Frontal cortex (tissue), 4 donors: ENCODE data around the gene ACOT11. TPM values are rescaled to one million over a fixed set of nuclear protein-coding genes. Genes with fewer than 3 reads are reported as not detected.
A peak's percentile ranks its signal among the peaks of the same experiment; 100 is the strongest.

Source experiments
- DNase-seq, 2 donors: peaks; one replicate each; pipeline ENCODE4 v3.0.0; 2012; ENCODE audit warnings: low spot score in 2 of 2
- FAIRE-seq: peaks from 2 replicates; lab custom pipeline; 2012; peaks lifted over from hg19 to GRCh38; lab: Jason Lieb, UNC
- total RNA-seq: library from RNA; depleted of rRNA; stranded (reverse); fragments of >200 nt; gene quantifications from one replicate; pipeline ENCODE4 v1.2.3, GENCODE V29; 2014
- donor health status: control.
- donor health status: control.
- donor health status: control.

The ACOT11 gene
- total RNA-seq, 1 donor from 2014 or later, result 1.2 TPM

- FAIRE-seq, result no peak
- DNase-seq, result no peak
Observed at GRCh38 chr1:54582566-54583306, 34.7 kb downstream of the ACOT11 start.

DNA sequence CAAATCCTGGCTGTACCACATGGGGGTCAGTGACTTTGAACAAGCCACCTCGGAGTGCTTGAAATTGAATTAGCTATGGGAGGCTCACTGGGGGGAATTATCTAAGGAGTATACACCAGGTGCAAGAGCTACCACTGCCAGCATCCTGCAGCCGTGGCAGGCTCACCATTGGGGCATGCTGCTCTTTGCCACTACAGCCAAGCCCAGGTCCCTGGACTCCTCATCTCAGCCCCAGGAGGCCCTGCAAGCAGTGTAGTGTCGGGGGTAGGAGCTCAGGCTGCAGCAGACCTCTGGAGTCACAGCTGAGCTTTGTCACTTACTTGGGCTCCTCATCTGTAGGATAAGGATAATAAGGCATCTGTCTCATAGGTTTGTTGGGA lies 35.3 kb downstream of the ACOT11 start:
- no peak for FAIRE-seq
- no peak for DNase-seq

- FAIRE-seq, result no peak
- DNase-seq, result peak in 1 of 2 donors; percentile 39
Observed at GRCh38 chr1:54583871-54584270, 35.8 kb downstream of the ACOT11 start.

GRCh38 chr1:54584575-54584974 lies 36.5 kb downstream of the ACOT11 start:
- FAIRE-seq (no peak), DNase-seq (no peak)

GRCh38 chr1:54585181-54586066 lies 37.4 kb downstream of the ACOT11 start:
- DNase-seq (no peak), FAIRE-seq (no peak)

DNA sequence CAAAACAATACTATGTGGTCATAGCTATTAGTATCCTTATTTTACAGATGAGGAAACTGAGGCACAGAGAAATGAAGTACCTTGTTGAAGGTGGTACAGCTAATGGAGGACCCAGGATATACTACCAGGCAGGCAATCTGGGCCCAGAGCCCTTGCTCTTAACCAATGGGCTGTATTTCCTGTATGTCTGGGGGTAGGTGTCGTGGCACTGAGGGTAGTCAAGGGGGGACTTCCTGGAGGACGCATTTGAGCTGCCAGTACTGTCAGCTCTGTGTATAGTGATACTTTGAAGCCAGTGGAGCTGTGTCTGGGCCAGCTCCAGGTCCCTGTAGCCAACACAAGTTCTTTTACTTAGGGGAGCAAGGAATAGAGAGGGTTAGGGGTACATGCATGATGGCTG lies 40.3 kb downstream of the ACOT11 start:
- no peak for DNase-seq
- no peak for FAIRE-seq

DNA sequence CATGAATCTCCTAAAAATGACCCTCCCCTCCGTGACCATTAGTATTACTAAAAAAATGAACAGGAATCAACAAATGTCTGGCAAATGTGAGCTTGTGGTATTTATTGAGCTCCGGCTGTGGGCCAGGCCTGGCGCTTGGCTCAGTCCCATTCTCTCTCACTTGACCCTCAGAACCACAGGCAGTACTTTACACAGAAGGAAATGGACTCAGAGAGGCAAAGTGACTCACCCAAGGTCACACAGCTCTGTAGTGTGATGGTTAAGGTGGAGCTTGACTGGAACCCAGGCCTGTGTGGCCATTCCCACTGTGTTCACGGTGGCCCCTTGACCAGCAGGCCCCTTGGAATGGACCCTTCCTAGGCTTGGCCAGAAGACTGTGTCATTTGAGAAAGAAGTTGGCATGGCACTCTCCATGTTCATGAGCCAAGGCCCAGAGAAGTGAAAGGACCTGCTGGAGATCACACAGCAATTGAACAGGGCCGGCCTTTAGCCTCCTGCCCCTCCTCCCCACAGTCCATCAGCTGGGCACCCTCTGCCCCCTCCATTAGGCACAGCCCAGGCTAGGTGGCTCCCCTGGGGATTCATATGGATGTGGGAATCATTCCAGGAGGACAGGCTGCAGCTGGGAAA lies 43.2 kb downstream of the ACOT11 start:
- no peak for DNase-seq
- FAIRE-seq, result no peak

DNA sequence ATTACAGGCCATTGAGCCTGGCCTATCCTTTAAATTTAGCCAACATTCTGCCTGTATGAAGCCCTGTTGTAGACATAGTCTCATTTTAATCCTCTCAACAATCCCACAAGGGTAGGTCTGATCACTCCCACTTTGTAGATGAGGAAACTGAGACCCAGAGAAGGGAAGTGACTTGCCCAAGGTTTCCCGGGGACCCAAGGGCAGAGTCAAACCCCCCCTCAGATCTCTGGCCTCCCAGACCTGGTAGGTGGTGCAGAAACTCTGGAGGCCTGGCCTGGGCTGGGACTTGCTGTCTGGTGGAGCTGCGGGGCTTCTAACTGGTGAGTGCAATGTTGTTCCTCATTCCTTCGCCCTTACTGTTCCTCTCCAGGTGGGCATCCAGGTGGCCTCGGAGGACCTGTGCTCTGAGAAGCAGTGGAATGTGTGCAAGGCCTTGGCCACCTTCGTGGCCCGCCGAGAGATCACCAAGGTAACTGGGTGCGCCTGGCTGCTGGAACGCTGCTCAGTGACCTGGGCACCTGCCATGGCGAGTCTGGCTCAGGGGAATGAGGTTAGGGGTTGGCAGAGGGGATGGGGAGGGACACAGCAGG lies 45.6 kb downstream of the ACOT11 start:
- DNase-seq (no peak), FAIRE-seq (no peak)

- no peak for FAIRE-seq
- DNase-seq, result no peak
Observed at GRCh38 chr1:54594463-54594862, 46.4 kb downstream of the ACOT11 start.

GRCh38 chr1:54595956-54596498 lies 48.0 kb downstream of the ACOT11 start:
- DNase-seq (no peak), FAIRE-seq (no peak)

DNA sequence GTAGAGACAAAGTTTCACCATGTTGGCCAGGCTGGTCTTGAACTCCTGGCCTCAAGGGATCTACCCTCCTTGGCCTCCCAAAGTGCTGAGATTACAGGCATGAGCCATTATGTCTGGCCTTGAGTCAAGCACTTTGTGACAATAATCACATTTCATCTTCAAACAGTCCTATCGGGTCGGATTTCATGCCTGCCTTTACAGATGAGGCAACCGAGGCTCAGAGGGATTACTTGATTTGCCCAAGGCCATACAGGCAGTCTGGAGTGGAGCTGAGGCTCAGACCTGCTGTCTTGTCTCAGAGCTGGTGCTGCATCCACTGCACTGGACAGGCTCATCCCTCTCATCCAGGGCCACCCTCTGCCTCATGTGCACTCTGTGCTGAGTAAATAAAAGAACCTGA lies 48.7 kb downstream of the ACOT11 start:
- DNase-seq, result no peak
- no peak for FAIRE-seq

GRCh38 chr1:54597455-54598030 lies 49.5 kb downstream of the ACOT11 start:
- DNase-seq (no peak), FAIRE-seq (no peak)

DNA sequence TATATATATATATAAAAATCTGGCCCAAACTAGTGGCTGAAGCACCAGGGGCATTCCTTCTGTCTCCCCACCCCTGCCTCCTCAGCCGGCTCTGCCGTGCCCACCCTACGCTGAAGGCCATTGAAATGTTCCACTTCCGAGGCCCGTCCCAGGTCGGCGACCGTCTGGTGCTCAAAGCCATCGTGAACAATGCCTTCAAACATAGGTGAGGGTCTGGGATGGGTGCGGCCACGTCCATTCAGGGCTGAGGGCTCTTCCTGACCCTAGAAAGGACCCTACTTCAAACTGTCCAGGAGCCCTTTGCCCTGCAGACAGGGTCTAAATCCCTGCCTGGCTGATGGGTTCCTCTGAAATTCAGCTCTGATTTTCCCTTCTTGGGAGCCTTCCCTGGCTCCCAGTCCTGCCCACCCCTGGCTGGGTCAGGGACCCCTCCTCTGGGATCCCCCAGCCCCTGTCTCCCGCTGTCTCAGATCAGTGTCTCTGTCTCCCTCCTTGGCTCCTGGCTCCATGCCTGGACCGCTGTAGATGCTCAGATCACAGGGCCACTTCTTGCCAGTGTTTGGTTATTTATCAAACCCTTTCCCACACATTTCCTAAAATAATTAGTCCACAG lies 51.3 kb downstream of the ACOT11 start:
- DNase-seq, result no peak
- FAIRE-seq, result no peak

- no peak for FAIRE-seq
Observed at GRCh38 chr1:54600947-54601721, 53.1 kb downstream of the ACOT11 start.

DNA sequence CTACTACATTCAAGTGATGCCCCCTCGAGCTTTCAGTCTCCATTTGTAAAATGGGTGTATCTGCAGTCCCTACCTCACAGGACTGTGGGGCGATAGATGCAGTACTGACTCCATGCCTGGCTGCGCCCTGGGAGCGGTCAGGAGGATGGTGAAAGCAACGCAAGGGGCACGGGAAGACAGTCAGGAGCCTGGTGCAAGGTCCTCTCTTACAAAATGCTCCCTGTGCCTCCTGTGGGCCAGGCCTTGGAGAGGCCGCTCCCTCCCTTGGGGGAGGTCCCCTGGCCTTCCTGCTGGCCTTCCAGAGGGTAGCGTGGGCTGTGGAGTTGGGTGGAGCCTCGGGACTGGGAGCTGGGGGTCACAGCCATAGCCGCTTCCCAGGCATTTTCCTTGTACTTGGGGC lies 53.7 kb downstream of the ACOT11 start:
- DNase-seq (no peak), FAIRE-seq (no peak)

More at GRCh38 chr1:54600947-54601721, 53.1 kb downstream of the ACOT11 start:
- no peak for DNase-seq

GRCh38 chr1:54602554-54602953 lies 54.5 kb downstream of the ACOT11 start:
- FAIRE-seq, result no peak
- no peak for DNase-seq

- FAIRE-seq (no peak), DNase-seq (no peak)
Observed at GRCh38 chr1:54603241-54603640, 55.2 kb downstream of the ACOT11 start.

DNA sequence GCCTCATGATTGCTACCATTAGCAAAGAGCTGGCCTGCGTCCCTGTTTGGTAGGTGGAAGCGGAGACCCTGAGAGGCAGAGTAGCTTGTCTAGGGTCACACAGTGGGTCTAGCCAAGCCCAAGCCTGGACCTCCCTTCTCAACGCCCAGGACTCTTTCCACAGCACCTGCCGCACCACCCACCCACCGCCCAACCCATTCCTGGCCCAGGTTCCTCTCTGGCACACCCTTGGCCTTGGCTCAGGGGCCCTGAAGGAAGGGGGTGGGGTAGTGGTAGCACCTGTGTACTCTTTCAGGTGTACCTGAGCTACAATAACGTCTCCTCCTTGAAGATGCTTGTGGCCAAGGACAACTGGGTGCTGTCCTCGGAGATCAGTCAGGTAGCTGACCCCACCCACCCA lies 56.0 kb downstream of the ACOT11 start:
- no peak for FAIRE-seq

More for the DNA sequence above, 56.0 kb downstream of the ACOT11 start:
- no peak for DNase-seq
